SU-DHL-6 (cell line): ENCODE results near the gene KNOP1.

Experiments used
- CTCF ChIP-seq: fragments of 200-600 bp; sonication (generic); IDR thresholded peaks from one replicate; pipeline ENCODE4 v1.5.1; 2017; ENCODE audit warnings: antibody characterized with exemption, mild to moderate bottlenecking, low read length, moderate library complexity; ENCODE audit not compliant: insufficient read depth, poor library complexity, severe bottlenecking
- EZH2phosphoT487 ChIP-seq: fragments of 200-600 bp; sonication (generic), shearing (Covaris generic); conservative IDR thresholded peaks from 2 replicates; pipeline ENCODE4 v1.6.1; 2018; ENCODE audit warnings: mild to moderate bottlenecking, antibody characterized with exemption, low read length, moderate library complexity, mixed read lengths

GRCh38 chr16:19741354-19741753 lies 23.3 kb upstream of the KNOP1 start:
- TF ChIP-seq CTCF (no peak), EZH2phosphoT487 (no peak)
